Measurements from ENCODE around the gene WIPI1. TPM values are rescaled to one million over a fixed set of nuclear protein-coding genes. Genes with fewer than 3 reads are reported as not detected.

WIPI1 gene
- total RNA-seq, 1 experiment from 2014 or later, result 38.4 TPM

DNA sequence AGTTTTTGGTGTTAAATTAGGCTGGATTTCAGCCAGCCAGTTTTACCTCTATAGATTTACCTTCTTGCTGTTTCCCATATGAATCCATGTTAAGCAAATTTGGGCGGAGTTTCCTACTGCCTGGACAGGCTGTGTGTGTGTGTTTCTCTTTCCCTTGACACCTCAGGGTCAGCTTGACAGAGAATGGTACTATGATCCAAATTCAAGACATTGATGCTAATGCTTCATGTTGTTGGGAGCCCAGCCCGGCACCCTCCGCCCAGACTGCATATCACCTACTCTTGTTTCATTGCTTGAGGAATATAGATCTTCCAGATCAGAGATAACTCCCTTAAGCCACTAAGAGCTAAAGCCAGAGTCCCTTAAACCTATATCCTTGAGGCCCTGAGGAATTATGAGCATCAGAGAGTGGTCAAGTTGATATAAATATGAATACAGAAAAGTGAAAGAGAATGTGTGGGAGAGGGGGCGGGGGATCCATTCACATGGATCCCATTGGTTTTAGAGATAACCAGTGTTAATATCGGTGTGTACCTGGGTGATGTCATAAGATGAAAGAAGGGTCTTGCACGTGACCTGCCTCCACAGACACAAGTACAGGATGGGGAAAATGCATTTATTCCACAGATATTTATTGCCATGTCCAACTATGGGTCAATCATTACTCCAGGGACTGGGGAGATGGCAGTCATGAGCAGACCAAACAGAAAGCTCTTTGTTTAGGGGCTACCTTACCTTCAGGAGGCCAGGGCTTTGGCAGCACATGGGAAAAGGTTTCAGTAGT lies 69.7 kb downstream of the WIPI1 start:
- Mint-ChIP-seq H3K9me3 (ENCODE audit: unreplicated experiment) (no peaks in the 10 kb centered on the region), H3K36me3 (ENCODE audit: insufficient read depth, unreplicated experiment) (no peaks in the 10 kb centered on the region), H3K27ac (ENCODE audit: low read depth, unreplicated experiment) (no peak overlapping the region), H3K27me3 (ENCODE audit: insufficient read depth, unreplicated experiment) (no peaks in the 10 kb centered on the region), H3K4me3 (ENCODE audit: unreplicated experiment) (no peak overlapping the region), H3K4me1 (ENCODE audit: insufficient read depth, unreplicated experiment) (peaks cover 11% of the 10 kb centered on the region)
- no TSS peak for BruUV-seq (replicated peaks)
- ChIA-PET CTCF (interaction anchor here (0.6 to 1.0 kb wide), 3 partner anchors 11 to 1596 kb away, joined by 3 to 4 read pairs (median 3); no protein-coding TSS in a partner anchor), POLR2A (no interaction called here)
- TF ChIP-seq, protein P1, sequence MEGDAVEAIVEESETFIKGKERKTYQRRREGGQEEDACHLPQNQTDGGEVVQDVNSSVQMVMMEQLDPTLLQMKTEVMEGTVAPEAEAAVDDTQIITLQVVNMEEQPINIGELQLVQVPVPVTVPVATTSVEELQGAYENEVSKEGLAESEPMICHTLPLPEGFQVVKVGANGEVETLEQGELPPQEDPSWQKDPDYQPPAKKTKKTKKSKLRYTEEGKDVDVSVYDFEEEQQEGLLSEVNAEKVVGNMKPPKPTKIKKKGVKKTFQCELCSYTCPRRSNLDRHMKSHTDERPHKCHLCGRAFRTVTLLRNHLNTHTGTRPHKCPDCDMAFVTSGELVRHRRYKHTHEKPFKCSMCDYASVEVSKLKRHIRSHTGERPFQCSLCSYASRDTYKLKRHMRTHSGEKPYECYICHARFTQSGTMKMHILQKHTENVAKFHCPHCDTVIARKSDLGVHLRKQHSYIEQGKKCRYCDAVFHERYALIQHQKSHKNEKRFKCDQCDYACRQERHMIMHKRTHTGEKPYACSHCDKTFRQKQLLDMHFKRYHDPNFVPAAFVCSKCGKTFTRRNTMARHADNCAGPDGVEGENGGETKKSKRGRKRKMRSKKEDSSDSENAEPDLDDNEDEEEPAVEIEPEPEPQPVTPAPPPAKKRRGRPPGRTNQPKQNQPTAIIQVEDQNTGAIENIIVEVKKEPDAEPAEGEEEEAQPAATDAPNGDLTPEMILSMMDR (IDR thresholded peaks at IDR 0.05; ENCODE audit: unreplicated experiment), result no peak
- no peak for DNase-seq (ENCODE audit: unreplicated experiment)
- intact Hi-C loops (cut with micrococcal nuclease), result no loop called here

DNA sequence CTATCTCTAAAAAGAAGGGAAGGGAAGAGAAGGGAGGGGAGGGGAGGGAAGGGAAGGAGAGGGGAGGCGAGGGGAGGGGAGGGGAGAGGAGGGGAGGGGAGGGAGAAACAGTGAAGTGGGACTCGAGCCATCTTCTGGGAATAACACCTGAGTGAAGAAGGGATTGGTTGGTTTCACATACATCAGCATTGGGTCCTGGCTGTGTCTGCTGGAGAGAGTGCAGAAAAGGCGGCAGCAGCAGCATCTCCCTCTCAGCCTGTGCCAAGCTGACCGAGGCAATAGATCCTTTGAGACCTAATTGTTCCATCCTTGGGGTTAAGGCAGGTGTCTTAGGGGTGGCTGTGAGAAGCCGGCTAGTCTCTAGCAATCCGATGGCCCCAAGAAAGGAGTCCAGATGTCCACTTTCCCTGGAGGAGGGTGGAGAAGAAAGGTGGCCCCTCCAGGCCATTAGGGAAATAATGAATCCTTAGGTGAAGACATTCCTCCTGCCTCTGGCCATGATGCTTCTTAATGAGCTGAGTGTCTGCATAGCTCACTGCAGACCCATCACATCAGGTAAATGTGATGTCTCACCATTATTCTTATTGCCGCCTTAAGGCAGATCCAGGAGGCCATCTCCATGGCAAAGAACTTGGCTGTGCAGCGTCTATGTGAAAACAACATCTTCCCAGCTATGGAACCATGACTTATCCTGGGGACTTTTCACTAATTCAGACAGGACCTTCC lies 71.6 kb downstream of the WIPI1 start:
- TF ChIP-seq, protein P1 (IDR thresholded peaks at IDR 0.05; ENCODE audit: unreplicated experiment), result no peak
- CTCF ChIA-PET, result interaction anchor here (0.8 to 1.1 kb wide), 2 partner anchors 10 to 212 kb away, joined by 3 read pairs; no protein-coding TSS in a partner anchor
- intact Hi-C loops (cut with micrococcal nuclease), result no loop called here
- no peaks in the 10 kb centered on the region for H3K36me3 Mint-ChIP-seq (ENCODE audit: insufficient read depth, unreplicated experiment)
- H3K27me3 Mint-ChIP-seq (ENCODE audit: insufficient read depth, unreplicated experiment), result no peaks in the 10 kb centered on the region
- no peak overlapping the region for H3K4me3 Mint-ChIP-seq (ENCODE audit: unreplicated experiment)
- BruUV-seq (replicated peaks), result no TSS peak
- POLR2A ChIA-PET, result no interaction called here
- H3K9me3 Mint-ChIP-seq (ENCODE audit: unreplicated experiment), result no peaks in the 10 kb centered on the region
- no peak overlapping the region for H3K27ac Mint-ChIP-seq (ENCODE audit: low read depth, unreplicated experiment)
- no peak for DNase-seq (ENCODE audit: unreplicated experiment)
- H3K4me1 Mint-ChIP-seq (ENCODE audit: insufficient read depth, unreplicated experiment), result peaks cover 11% of the 10 kb centered on the region

DNA sequence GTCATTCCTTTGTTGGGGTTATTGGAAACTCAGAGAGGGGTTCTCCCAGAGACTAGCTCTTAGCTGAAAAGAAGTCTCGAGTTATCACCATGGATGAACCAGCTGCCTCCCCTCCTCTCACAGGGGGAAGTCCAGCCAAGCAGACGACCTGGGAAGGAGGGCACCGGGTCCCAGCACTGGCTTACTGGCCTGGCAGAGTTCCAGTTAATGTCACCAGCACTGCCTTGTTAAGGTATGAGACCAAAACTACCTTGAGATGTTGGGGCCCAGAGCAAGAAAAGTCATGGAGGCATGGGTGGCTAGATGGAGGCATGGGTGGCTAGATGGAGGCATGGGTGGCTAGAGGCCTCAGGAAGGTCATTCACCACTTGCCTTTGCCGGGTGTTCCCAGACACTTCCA lies 72.4 kb downstream of the WIPI1 start:
- Mint-ChIP-seq H3K36me3 (ENCODE audit: insufficient read depth, unreplicated experiment) (no peaks in the 10 kb centered on the region), H3K9me3 (ENCODE audit: unreplicated experiment) (no peaks in the 10 kb centered on the region), H3K27me3 (ENCODE audit: insufficient read depth, unreplicated experiment) (no peaks in the 10 kb centered on the region), H3K4me1 (ENCODE audit: insufficient read depth, unreplicated experiment) (peaks cover 11% of the 10 kb centered on the region), H3K4me3 (ENCODE audit: unreplicated experiment) (no peak overlapping the region), H3K27ac (ENCODE audit: low read depth, unreplicated experiment) (no peak overlapping the region)
- intact Hi-C loops (cut with micrococcal nuclease), result loop anchor here (5.0 kb wide), 1 partner anchor 93 kb away; the partner anchor contains the start of genes ARSG and SLC16A6
- TF ChIP-seq, protein P1 (IDR thresholded peaks at IDR 0.05; ENCODE audit: unreplicated experiment), result no peak
- CTCF ChIA-PET, result interaction anchor here (1.1 kb wide), 1 partner anchor 11 kb away, joined by 3 read pairs; no protein-coding TSS in a partner anchor
- no TSS peak for BruUV-seq (replicated peaks)
- DNase-seq (ENCODE audit: unreplicated experiment), result no peak
- POLR2A ChIA-PET, result no interaction called here

DNA sequence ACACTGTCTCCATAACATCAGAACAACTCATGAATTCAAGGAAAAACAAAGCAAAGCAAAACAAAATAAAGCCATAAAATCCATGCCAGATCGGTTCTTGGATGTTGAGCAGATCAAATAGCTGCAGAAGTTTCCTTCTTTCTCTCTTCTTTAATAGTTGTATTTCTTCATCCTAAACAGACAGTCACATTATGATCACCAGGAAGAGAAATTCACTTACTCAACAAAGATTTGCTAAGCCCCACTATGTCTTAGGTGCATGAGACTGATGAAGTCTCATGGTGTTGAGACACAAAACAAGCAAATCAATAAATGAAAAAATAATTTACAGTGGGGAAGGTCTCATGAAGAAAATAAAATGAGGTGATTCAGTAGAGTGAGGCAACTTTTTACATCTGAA lies 72.8 kb downstream of the WIPI1 start:
- Mint-ChIP-seq H3K36me3 (ENCODE audit: insufficient read depth, unreplicated experiment) (no peaks in the 10 kb centered on the region), H3K27me3 (ENCODE audit: insufficient read depth, unreplicated experiment) (no peaks in the 10 kb centered on the region), H3K27ac (ENCODE audit: low read depth, unreplicated experiment) (no peak overlapping the region), H3K4me1 (ENCODE audit: insufficient read depth, unreplicated experiment) (peaks cover 11% of the 10 kb centered on the region), H3K9me3 (ENCODE audit: unreplicated experiment) (no peaks in the 10 kb centered on the region), H3K4me3 (ENCODE audit: unreplicated experiment) (no peak overlapping the region)
- no peak for DNase-seq (ENCODE audit: unreplicated experiment)
- CTCF ChIA-PET, result interaction anchor here (1.1 kb wide), 1 partner anchor 11 kb away, joined by 3 read pairs; no protein-coding TSS in a partner anchor
- TF ChIP-seq, protein P1 (IDR thresholded peaks at IDR 0.05; ENCODE audit: unreplicated experiment), result no peak
- POLR2A ChIA-PET, result interaction anchor here (0.7 kb wide), 1 partner anchor 884 kb away, joined by 3 read pairs; no protein-coding TSS in a partner anchor
- intact Hi-C loops (cut with micrococcal nuclease), result loop anchor here (5.0 kb wide), 1 partner anchor 92 kb away; the partner anchor contains the start of genes ARSG and SLC16A6
- BruUV-seq (replicated peaks), result no TSS peak
